Subcutaneous abdominal adipose tissue (tissue), 5 donors: ENCODE results near the gene KLHL6.

Experiments used
- H3K27ac ChIP-seq: one replicate; pipeline ENCODE4 v1.7.0; 2013; ENCODE audit warnings: low read depth, mild to moderate bottlenecking, inconsistent platforms, low read length, moderate library complexity
- H3K27me3 ChIP-seq, 5 donors: one replicate each; pipeline ENCODE4 v1.7.0; 2013; ENCODE audit warnings: low read length in 5 of 5, inconsistent platforms in 1 of 5; ENCODE audit not compliant: control insufficient read depth in 5 of 5, insufficient read depth in 4 of 5
- H3K36me3 ChIP-seq, 5 donors: one replicate each; pipeline ENCODE4 v1.7.0; 2013; ENCODE audit warnings: low read length in 5 of 5; ENCODE audit not compliant: control insufficient read depth in 5 of 5, insufficient read depth in 5 of 5
- H3K4me1 ChIP-seq, 5 donors: one replicate each; pipeline ENCODE4 v1.7.0; 2013; ENCODE audit warnings: low read length in 5 of 5, mild to moderate bottlenecking in 3 of 5, moderate library complexity in 1 of 5; ENCODE audit not compliant: control insufficient read depth in 5 of 5, insufficient read depth in 5 of 5
- H3K4me3 ChIP-seq, 5 donors: one replicate each; pipeline ENCODE4 v1.7.0; 2013; ENCODE audit warnings: low read length in 5 of 5, low read depth in 1 of 5
- H3K9ac ChIP-seq, 5 donors: one replicate each; pipeline ENCODE4 v1.7.0; 2013; ENCODE audit warnings: low read length in 5 of 5, mild to moderate bottlenecking in 4 of 5, moderate library complexity in 3 of 5
- H3K9me3 ChIP-seq, 5 donors: one replicate each; pipeline ENCODE4 v1.7.0; 2013; ENCODE audit warnings: low read length in 5 of 5; ENCODE audit not compliant: control insufficient read depth in 5 of 5
- donor health status: healthy.
- donor health status: healthy.
- donor health status: healthy.
- donor health status: healthy.
- donor health status: healthy.

Gene KLHL6, protein sequence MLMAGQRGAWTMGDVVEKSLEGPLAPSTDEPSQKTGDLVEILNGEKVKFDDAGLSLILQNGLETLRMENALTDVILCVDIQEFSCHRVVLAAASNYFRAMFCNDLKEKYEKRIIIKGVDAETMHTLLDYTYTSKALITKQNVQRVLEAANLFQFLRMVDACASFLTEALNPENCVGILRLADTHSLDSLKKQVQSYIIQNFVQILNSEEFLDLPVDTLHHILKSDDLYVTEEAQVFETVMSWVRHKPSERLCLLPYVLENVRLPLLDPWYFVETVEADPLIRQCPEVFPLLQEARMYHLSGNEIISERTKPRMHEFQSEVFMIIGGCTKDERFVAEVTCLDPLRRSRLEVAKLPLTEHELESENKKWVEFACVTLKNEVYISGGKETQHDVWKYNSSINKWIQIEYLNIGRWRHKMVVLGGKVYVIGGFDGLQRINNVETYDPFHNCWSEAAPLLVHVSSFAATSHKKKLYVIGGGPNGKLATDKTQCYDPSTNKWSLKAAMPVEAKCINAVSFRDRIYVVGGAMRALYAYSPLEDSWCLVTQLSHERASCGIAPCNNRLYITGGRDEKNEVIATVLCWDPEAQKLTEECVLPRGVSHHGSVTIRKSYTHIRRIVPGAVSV

DNA sequence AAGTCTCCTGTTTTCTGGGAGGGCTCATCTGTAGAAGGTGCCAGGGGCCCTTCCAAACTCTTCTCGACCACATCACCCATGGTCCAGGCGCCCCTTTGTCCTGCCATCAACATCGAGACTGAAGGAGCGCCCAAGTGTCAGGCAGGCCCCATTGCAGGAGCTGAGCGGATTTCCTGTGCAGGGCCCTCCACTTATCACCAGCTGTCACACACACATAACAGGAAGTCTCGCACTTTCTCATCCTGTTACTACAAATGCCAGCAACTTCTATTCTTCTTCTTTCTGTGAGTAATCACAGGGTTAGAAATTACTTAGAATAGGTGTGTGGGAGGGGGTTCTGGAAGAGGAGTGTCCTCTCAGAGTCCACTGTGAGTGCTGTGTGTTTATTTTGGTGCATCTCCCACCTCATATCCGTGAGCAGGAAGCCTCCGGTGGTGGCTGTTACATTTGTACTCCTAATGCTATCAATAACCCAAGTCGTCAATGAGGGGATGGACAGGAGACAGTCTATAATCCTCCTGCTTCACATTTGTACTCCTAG is at the start of gene KLHL6:
Gene KLHL6, minus strand, starts transcription at position 166 of the 541 bp plus-strand sequence. Its CDS starts 53 bp downstream, at position 113.
- Histone ChIP-seq H3K4me1 (peaks cover 0 to 28% (median 1%) of the 10 kb centered on the region in 5 donors), H3K36me3 (no peaks in the 10 kb centered on the region), H3K27me3 (no peaks in the 10 kb centered on the region), H3K27ac (peak within 1 kb of the TSS; percentile 43), H3K9ac (peak within 1 kb of the TSS in 3 of 5 donors; percentile 12 to 51 (median 43)), H3K9me3 (no peaks in the 10 kb centered on the region), H3K4me3 (peak within 1 kb of the TSS; percentile 12 to 60 (median 45))

DNA sequence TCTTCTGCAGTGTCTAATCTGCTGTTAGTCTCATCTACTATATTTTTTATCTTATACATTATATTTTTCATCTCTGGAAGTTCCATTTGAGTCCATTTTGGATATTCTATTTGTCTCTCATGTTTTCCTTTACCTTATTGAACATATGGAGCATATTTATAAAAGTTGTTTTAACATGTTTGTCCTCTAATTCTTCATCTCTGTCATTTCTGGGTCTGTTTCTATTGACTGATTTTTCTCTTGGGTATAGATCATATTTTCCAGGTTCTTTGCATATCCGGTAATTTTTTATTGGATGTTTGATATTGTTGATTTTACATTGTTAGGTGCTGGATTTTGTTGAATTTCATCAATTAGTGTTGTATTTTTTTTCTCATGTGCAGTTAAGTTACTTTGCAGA is 42.5 kb upstream of the KLHL6 start:
- no peak overlapping the region for H3K4me3 ChIP-seq
- H3K36me3 ChIP-seq = no peaks in the 10 kb centered on the region
- no peak overlapping the region for H3K27ac ChIP-seq
- no peak overlapping the region for H3K9ac ChIP-seq
- no peaks in the 10 kb centered on the region for H3K27me3 ChIP-seq
- peaks cover 0 to 14% (median 9%) of the 10 kb centered on the region in 5 donors for H3K9me3 ChIP-seq
- H3K4me1 ChIP-seq = no peaks in the 10 kb centered on the region

DNA sequence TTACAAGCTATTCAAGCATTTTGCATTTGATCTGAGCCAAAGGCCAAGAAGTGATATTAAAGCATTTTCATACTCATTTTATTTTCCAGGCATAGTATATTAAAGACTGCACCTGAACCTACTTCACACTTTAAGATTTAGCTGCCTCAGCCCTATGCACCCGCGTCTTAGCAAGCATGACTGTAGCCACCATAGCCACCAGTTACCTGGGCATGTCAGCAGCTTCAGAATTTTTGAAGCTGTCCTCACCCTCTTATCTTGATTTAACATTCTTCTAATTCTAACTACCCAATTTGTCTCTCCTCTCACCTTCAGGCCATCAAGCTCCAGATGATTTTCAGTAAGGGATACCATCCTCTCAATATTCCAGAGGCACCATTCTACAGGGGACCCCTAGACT is 39.1 kb upstream of the KLHL6 start:
- no peaks in the 10 kb centered on the region for H3K27me3 ChIP-seq
- H3K36me3 ChIP-seq = no peaks in the 10 kb centered on the region
- no peak overlapping the region for H3K27ac ChIP-seq
- H3K9me3 ChIP-seq = peaks cover 0 to 14% (median 9%) of the 10 kb centered on the region in 5 donors
- H3K4me1 ChIP-seq = peaks cover 0 to 7% (median 0%) of the 10 kb centered on the region in 5 donors
- H3K9ac ChIP-seq = no peak overlapping the region
- no peak overlapping the region for H3K4me3 ChIP-seq

DNA sequence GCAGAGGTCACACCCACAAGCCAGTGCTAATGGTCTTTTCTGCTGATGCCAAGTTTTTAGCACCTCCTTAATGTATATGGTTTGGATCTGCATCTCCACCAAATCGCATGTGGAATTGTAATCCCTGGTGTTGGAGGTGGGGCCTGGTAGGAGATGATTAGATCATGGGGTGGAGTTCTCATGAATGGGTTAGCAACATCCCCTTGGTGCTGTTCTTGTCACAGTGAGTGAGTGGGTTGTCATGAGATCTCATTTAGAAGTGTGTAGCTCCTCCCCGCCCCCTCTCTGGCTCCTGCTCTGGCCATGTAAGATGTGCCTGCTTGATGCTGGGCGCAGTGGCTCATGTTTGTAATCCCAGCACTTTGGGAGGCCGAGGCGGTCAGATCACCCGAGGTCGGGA is 37.3 kb upstream of the KLHL6 start:
- H3K36me3 ChIP-seq = no peaks in the 10 kb centered on the region
- H3K27ac ChIP-seq = no peak overlapping the region
- H3K9me3 ChIP-seq = peaks cover 0 to 6% (median 3%) of the 10 kb centered on the region in 5 donors
- H3K4me1 ChIP-seq = peaks cover 0 to 7% (median 0%) of the 10 kb centered on the region in 5 donors
- no peaks in the 10 kb centered on the region for H3K27me3 ChIP-seq
- H3K9ac ChIP-seq = no peak overlapping the region
- H3K4me3 ChIP-seq = no peak overlapping the region

DNA sequence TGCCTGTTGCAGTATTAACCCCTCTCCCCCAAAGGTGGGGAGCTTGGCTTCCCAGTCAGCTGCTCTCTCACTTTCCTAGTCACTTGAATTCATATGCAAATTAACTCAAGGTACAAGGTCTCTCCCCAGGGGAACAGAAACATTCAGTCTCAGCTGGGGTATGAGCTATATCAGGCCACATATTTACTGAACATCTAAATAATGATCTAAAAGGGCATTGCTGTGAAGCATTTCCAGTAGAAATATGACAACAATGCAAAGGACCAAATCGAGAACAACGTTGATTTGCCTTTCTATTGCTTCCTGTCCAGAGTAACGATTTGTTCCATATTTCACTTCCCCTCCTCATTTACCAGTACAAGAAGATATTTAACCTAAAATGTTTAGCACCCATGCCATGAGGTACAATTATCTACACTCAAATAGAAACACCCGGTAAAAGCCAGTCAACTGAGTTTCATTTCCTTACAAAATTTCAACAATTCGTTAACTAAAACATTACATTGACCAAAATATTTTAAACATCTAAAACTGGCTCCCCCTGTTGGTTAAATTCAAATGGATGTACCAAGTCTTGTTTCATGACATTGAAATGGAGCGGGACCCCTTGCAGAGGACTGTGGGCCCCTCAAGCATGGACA is 36.5 kb upstream of the KLHL6 start:
- Histone ChIP-seq H3K4me3 (no peak overlapping the region), H3K27ac (no peak overlapping the region), H3K36me3 (no peaks in the 10 kb centered on the region), H3K9ac (no peak overlapping the region), H3K9me3 (peaks cover 0 to 6% (median 0%) of the 10 kb centered on the region in 5 donors), H3K4me1 (peaks cover 0 to 13% (median 0%) of the 10 kb centered on the region in 5 donors), H3K27me3 (no peaks in the 10 kb centered on the region)

DNA sequence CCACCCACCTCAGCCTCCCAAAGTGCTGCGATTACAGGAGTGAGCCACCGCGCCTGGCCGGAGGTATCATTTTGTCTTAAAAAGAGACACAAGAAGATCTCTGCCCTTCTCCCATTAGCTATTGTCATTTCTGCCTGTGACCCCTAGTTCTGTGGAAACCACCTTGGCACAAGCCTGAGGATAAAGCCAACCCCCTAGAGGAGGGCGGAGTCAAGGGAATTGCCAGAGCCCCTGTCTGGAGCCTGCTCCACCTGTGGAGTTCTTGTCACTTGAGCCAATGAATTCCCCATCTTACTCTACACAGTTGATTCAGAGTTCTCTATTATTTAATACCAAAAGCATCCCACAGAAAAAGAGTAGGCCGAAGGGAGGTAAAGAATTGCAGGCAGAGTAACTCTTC is 34.9 kb upstream of the KLHL6 start:
- Histone ChIP-seq H3K9ac (no peak overlapping the region), H3K4me3 (no peak overlapping the region), H3K27ac (no peak overlapping the region), H3K4me1 (peaks cover 0 to 19% (median 0%) of the 10 kb centered on the region in 5 donors), H3K36me3 (no peaks in the 10 kb centered on the region), H3K27me3 (no peaks in the 10 kb centered on the region), H3K9me3 (no peaks in the 10 kb centered on the region)

DNA sequence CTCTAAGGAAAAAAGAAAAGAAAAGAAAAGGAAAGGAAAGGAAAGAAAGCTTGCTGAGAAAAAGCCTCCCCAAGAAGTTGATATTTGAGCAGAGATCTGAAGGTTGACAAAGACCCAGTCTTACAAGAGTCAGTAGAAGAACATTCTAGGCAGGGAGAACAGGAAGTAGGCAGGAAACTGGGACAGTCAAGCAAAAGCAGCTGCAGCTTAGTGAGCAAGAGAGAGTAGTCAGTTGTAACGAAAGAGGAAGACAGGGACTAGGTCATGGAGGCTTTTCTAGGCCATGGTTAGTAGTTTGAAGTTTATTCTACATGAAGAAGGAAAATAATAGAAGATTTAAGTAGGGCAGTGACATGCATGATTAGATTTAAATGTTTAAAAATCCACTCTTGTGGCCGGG is 31.8 kb upstream of the KLHL6 start:
- Histone ChIP-seq H3K4me1 (peaks cover 0 to 34% (median 11%) of the 10 kb centered on the region in 5 donors), H3K27ac (no peak overlapping the region), H3K27me3 (no peaks in the 10 kb centered on the region), H3K36me3 (no peaks in the 10 kb centered on the region), H3K4me3 (no peak overlapping the region), H3K9me3 (no peaks in the 10 kb centered on the region), H3K9ac (no peak overlapping the region)

DNA sequence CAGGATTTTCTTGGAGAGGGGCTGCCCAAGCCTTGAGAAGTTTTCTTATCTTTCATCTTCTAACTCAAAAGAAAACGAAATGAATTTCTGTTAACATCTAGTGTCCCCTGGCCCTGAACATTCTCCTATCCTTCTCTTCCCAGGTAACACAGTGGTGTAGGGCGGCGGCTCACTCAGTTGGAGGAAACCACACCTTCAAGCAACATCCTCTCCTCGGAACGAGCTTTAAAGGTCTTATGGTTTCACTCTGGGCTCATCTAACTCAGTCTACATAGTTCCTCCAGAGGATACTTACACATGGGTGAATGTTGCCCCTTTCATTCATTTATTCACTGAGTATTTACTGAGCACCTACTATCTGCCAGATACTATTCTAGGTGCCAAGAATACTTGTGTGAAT is 31.0 kb upstream of the KLHL6 start:
- Histone ChIP-seq H3K4me3 (no peak overlapping the region), H3K9ac (no peak overlapping the region), H3K9me3 (no peaks in the 10 kb centered on the region), H3K27ac (no peak overlapping the region), H3K36me3 (no peaks in the 10 kb centered on the region), H3K4me1 (peaks cover 0 to 28% (median 11%) of the 10 kb centered on the region in 5 donors), H3K27me3 (no peaks in the 10 kb centered on the region)

DNA sequence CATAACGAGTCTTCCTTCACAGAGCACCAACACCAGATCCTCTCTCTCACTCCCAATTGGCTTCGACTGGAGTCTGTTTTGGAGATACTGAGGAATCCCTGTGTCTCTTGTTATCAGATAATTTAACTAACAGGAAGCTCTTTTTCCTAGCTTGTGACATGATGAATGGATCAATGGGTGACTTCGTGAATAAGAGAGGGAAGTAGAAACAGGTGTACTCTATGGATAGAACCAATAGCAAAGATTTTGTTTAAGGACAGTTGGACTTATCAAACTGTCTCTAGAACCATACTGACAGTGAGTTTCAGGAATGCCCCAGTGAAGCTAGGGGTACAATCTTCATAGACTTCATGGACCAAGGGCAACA is 29.4 kb upstream of the KLHL6 start:
- Histone ChIP-seq H3K36me3 (no peaks in the 10 kb centered on the region), H3K9ac (no peak overlapping the region), H3K9me3 (no peaks in the 10 kb centered on the region), H3K4me1 (peaks cover 0 to 37% (median 16%) of the 10 kb centered on the region in 5 donors), H3K27me3 (peaks cover 0 to 2% (median 0%) of the 10 kb centered on the region in 5 donors), H3K27ac (peak overlapping the region; percentile 13), H3K4me3 (no peak overlapping the region)
